RPMI7951 (cell line): ENCODE results near the gene KCNIP3. TPM values are rescaled to one million over a fixed set of nuclear protein-coding genes. Genes with fewer than 3 reads are reported as not detected.
"Not testable (repeated sequence)": the region's sequence is repeated elsewhere in the genome, so short reads cannot be mapped to it uniquely, and the experiment has no call there.

Experiments
- DNase-seq: peaks from one replicate; pipeline ENCODE4 v3.0.0-alpha.2; 2012; ENCODE audit warnings: low read depth
- total RNA-seq: library from RNA; depleted of rRNA; stranded (reverse); fragments of >200 nt; shearing (Covaris generic); gene quantifications from 2 replicates; pipeline ENCODE4 v1.2.3, GENCODE V29; 2014

KCNIP3 gene
- total RNA-seq, 1 experiment from 2014 or later: 4.1 TPM

DNA sequence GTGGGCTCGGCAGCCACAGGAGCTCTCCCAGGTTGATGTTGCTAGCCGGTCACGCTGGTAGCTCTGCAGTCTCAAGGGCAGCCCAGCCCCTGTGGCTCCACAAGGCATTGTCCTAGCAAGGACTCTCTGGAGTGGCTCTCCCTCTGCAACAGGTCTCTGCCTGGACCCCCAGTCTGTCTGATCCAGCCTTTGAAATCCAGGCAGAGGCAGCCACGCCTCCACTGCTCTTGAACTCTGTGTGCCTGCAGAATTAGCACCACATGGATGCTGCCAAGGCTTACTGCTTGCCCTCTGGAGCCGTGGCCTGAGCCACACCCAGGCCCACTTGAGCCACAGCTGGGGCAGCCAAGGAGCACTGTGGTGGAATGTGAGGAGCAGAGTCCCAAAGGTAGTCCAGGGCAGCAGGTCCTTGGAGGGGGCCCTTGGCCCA, 62.4 kb downstream of the KCNIP3 start:
- DNase-seq: no peak

DNA sequence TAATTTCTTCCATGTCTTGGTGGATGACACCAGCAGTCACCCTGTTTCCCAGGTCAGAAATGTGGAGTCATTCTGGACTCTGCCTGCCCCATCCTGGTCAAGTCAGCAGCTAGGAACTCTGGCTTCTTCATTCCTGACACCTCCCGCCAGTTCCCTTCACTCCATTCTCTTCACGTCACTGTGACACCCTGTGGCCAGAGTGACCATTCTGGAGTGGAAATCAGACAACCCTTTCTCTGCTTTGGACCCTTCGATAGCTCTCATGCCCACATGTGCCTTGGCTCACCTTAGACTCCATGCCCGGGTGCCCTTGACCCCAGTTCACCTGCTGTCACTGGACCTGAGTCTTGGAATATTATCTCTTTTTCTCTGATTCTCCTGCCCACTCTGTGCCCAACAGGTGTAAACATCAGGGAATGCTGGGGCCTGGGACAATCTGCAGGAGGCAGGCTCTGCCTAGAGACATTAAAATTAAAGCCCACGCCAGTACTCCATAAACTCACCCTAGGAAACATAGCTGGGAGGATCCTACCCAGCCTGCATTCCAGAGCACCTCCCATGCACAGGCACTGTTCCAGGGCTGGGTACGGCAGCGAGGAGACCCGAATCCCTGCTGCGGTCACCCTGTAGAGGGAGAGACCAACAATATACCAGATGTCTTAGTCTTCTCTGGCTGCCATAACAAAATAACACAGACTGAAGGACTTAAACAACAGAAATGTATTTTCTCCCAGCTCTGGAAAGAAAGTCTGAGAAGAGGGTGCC, 64.3 kb downstream of the KCNIP3 start:
- DNase-seq: no peak

DNA sequence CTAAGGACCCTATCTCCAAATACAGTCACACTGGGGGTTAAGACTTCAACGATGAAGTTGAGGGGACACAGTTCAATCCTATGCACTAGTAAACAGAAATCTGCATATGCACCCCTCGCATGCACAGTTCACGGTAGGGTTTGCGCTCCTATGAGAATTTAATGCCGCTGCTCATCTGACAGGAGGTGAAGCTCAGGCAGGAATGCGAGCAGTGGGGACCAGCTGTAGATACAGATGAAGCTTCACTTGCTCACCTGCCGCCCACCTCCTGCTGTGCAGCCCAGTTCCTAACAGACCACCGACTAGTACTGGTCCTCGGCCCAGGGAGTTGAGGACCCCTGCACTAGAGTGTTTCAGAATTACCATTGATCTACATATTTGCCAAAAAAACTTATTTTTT, 65.3 kb downstream of the KCNIP3 start:
- DNase-seq: no peak

DNA sequence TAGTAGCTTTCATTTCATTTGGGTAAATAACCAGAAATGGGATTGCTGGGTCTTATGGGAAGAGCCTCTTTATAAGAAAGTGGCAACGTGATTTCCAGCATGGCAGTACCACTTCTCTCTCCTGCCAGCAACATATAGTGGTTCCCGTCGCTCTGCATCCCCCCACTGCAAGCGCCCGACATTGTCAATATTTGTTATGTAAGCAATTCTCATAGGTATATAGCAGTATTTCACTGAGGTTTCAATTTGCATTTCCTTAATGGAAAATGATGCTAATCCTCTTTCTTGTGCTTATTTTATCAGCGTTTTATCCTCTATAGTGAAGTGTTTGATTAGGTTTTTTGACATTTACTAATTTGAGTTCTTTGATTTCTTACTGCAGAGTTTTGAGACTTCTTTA, 69.4 kb downstream of the KCNIP3 start:
- DNase-seq: no peak

DNA sequence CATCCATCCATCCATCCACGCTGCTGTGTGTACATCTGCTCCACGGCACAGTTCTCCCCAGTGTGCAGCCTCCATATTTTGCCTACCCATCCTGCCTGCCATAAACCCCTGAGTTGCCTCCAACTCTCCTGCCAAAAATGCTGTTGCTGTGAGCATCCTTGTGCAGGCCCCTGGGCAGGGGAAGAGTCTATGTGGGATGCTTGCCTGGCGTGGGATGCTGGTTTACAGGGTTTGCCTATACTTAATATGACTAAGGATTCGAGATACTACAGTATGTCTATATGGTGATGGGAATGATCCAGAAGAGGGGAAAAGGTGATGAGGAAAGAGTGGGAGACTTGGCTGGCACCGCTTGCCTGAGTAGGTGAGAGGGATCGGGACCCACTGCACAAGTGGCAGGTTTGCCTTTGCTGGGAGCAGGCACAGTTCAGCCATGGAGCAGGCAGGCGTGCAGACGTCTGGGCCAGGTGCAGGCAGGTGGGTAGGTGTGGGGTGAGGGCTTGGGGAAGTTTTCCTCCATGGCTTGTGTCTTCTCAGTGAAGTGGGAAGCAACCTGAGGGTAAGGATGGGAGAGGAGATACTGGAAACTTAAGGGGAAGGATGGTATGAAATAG, 75.2 kb downstream of the KCNIP3 start:
- DNase-seq: no peak

DNA sequence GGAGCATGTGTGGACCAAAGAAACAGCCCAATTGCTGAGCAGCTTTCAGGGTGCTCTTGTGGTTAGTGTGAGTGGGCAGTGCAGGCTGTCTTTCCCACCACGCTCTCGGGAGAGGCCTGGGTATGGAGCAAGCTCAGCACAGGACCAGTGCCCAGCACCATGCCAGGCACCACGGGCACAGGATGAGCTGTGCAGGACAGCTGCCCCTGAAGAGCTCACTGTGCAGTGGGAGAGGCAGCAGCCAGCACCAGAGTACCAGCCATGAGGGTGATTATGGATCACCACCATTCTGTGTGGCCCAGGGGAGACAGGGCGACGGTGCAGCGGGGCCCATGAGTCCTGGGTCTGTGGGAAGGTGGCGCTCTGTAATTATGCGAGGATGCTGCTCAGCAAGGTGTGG, 75.7 kb downstream of the KCNIP3 start:
- DNase-seq: no peak

DNA sequence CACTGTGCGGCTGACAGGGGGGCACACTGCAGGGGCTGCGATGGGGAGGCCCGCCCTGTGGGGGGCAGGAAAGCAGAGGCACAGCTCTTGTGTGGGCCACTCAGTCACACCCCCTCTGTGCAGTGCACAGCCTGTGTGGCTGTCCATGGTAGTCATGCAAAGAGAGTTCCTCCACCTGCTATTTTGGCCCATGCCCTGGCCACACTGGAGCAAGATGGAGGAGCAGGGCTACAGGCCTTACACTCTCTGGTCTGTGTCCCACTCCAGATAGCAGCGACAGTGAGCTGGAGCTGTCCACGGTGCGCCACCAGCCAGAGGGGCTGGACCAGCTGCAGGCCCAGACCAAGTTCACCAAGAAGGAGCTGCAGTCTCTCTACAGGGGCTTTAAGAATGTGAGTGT, 76.9 kb downstream of the KCNIP3 start:
- DNase-seq: no peak

DNA sequence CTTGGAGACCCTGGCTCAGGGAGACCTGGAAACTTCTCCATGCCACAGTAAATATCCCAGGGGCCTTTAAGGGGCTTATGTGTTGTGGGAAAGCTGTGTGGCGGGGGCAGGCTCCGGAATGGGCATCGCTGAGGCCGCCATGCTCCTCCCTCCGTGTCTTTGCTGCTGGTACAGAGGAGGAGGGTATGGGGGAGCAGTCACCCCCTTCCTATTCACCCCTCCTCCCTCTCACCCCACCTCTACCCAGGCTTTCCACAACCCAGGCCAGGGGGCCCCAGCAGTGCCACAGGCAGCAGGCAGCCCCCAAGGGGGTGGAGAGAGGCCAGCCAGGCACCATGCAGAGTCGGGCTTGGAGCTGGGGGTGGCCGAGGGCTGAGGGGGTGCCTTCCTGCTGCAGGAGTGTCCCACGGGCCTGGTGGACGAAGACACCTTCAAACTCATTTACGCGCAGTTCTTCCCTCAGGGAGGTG, 77.3 kb downstream of the KCNIP3 start:
- no peak for DNase-seq

DNA sequence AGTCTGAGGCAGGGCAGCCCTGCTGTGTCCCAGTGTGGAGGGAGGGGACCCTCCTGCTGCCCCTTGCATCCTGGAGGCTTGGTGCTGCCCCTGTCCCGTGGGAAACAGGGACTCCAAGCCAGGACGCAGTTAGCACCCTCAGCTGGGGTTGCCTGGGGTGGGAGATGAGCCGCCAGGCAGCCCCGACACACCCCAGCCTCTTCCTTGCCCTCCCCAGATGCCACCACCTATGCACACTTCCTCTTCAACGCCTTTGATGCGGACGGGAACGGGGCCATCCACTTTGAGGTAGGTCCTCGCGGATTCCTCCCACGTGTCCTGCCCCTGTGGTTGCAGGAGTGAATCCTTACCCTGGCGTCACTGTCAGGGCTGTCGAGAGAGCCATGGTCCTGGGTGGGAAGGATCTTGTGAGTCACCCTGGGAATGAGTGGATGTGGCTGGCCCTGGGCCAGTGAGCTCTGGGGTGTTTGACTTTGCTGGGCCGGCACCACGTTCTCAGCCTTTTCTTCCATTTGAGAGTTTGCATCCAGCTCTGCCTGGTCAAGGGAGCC, 77.8 kb downstream of the KCNIP3 start:
- DNase-seq: peak; percentile 20

DNA sequence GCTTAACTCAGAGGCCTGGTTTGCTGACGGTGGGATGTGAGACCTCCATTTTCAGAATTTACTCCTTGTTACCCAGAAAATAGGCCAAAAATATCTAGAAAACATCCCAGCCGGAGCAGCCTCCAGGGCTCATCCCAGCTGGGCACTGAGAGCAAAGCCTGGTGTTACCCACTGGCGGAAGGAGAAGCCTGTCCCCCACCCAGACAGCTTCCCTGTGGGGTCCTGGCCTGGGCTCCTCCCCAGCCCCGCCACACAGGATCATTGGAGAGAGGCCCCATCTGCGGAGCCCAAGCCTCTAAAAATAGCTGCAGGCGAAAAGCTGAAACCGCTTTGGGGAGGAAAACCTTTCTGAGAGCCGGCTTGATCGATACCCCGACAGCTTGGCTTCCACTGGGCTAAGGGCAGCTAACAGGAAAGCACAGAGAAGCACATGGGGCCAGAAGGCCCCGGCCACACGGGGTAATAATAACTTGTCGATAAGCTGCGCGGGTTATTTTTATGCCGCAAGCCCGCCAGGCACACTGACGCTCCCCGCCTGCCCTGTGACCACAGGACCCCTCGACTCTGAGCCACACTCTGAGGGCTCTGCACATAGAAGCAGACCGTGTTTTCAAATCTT, 78.5 kb downstream of the KCNIP3 start:
- DNase-seq: no peak

DNA sequence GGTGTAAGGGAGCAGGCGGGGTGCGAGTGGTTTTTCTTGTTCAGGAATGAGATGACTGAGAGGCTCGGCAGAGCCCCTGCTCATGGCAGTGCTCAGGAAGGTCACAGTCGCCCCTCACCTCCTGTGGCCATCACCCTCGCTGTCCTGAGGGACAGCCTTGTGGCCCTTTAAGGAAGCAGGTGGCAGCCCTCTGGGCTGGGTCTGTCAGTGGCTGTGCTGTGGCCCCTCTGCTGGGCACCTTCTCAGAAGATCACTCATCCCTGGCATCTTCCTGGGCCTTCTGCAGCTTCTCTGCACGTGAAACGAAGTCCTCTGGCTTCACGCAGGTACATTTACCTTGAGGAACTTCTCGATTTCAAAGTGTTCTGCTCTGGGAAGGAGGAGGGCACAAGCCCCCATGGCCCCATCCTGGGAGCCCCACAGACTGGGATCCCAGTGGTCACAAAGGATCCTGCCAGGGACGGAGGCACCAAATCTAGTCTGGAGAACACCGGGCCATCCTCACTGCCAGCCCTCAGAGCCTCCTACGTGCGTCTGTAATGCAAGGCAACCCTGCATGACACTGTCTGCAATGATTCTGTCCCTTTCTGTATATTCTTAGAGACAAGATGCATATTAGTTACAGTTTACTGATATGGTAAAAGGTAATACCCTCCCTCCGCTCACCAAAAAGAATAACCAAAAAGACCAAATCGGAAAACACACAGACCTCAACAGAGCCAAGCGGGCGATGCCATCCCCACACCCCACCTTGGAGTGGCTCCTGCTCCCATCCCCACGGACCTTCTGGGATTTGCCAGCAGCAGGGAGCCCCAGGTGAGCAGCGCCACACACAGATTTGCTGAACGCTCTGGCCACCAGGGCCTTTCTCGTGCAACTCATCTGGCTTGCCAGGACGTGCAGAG, 79.4 kb downstream of the KCNIP3 start:
- no peak for DNase-seq

DNA sequence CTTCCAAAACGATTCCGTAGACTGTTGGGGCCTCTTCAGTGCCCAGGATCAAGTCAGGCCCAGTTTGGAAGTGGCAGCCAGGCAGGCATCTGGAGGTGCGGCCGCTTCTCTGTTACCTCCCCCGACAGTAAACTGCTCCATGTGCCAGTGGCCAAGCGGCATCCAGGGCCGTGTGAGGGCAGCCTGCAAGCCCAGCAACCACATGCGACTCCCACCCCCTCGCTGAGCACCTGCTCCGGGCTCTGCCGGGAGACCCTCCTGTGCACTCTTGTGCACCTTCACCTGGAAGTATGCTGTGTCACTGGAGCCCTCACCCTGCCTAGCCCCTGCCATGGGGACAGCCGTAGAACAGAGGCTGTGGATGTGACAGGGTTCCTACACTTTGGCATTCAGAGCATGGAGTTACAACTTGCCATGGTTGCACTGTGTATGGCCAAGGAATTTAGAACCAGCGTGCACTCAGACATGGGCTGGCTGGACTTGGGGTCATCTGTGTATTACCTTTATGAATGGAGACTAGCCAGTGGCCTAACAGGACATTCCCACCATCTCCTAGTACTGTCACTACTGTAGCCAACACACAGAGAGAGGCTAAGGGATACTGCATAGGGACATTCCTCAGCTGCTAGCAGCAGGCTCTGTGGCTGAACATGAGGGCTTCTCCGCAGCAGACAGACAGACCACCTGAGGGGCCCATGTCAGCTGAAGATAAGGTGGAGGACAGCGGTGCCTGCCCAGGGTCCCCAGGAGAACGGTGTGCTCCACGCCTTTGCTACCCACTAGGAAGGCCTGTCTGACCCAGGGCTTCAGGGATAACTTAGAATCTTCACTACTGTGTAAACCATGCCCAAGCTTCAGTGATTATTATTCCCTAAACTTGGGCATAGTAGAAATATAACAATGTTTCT, 80.3 kb downstream of the KCNIP3 start:
- DNase-seq: no peak

DNA sequence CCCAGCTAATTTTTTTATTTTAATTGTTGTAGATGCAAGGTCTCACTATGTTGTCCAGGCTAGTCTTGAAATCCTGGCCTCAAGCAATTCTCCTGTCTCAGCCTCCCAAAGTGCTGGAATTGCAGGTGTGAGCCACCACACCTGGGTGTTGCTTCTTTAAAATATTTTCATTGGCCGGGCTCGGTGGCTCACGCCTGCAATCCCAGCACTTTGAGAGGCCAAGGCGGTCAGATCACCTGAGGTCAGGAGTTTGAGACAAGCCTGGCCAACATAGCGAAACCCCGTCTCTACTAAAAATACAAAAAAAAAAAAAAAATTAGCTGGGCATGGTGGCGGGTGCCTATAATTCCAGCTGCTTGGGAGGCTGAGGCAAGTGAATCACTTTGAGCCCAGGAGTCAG, 81.1 kb downstream of the KCNIP3 start:
- DNase-seq: not testable (repeated sequence)

DNA sequence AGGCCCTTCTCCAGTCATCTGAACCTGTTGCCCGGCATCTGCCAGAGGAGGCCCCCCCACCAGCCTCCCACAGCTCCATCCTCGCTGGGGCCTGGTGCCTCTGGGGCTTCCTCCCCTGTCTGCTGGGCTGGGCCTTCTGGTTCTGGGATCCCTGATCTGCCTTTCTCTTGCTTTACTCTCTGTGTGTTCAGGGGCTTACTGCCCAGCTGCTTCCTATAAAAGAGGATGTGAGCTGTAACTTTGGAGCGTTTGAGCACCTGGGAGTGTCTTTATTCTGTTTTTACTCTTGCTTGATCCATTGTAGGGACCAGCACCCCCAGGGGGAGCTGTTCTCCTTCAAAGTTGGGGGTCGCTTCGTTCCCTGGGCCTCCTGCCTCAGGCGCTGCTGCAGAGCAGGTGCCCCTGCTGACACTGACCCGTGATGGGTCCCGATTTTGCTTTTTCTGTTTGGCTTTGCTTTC, 82.3 kb downstream of the KCNIP3 start:
- DNase-seq: no peak

DNA sequence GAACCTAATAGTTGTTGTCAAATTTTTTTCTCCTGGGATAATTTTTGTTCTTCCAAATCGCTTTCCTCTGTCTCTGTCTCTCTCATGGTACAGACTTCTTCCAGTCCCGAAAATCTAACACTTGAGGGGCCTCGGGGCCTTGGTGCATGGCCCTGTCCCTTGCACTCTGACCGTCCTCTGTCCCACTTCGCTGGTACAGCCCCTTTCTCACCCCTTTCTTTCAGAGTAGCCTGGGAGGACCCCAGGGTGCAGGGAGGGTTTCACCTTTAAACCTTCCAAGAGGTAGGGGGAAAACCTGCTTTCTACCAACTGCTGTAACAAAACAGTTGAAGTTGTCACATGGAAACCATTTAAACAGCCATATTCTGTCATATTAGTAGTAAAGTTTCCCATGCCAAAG, 83.1 kb downstream of the KCNIP3 start:
- no peak for DNase-seq

DNA sequence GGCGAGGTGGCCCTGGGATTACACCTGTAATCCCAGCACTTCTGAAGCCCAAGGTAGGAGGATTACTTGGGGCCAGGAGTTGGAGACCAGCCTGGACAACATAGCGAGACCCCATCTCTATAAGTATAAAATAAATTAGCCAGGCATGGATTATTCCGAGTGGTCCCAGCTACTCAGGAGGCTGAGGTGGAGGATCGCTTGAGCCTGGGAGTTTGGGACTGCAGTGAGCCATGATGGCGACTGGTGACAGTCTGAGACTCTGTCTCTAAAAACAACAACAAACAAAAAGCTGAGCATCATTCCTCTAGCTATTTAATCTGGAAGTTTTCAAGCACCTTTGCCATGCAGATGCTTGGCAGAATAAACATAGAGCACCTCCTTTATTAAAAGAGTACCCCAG, 83.6 kb downstream of the KCNIP3 start:
- no peak for DNase-seq

DNA sequence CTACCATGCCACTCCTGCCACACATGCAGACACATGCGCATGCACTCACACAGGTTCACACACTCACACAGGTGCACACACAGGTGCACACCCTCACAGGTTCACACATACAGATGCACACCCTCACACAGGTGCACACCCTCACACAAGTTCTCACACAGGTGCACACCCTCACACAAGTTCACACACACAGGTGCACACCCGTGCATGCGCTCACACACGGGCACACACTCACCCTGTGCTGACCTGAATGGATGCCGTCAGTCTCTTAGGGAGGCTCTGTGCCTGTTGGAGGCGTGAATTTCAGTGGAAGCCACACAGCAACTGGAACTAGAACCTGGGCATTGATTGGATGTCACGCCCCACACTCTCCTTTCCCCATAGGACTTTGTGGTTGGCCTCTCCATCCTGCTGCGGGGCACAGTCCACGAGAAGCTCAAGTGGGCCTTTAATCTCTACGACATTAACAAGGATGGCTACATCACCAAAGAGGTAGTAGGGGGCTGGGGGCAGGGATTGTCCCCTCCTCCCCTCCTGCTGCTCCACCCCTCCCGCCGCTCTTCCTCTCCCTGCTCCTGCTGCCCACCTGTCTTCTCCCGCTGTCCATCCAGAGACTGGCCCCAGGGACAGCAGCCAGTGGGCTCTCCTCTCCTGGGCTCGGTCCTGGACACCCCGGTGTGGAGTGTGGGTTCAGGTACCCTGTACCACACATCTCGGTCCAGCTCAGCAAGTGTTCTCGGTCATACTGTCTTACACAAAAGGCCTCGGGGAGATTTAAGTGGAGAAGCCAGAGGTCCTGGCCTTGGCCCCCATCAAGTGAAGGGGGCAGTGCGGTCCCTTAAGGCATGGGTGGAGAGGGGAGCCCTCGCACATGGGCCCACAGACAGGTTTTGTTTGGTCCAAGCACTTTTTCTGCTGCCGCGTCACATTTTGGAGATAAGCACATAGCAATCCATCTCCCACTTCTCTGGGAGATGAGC, 84.4 kb downstream of the KCNIP3 start:
- DNase-seq: no peak

DNA sequence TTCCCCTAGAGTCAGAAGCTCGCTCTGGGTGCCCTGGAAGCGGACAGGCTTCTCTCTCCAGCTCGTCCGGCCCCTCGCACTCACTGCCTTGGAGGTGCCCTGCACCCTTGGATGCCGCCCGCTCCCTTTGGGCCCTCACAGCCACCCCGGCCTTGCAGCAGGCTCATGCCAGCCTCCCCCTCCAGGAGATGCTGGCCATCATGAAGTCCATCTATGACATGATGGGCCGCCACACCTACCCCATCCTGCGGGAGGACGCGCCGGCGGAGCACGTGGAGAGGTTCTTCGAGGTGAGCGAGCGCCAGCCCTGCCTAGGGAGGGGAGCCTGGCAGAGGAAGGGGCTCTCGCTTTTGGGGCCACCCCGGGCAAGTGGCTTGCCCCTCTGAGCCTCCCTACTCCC, 85.0 kb downstream of the KCNIP3 start:
- no peak for DNase-seq
